Posterior cingulate gyrus (tissue), 11 donors: Measurements from ENCODE around the gene DNAJA1.
A peak's percentile ranks its signal among the peaks of the same experiment; 100 is the strongest.
"Not testable (repeated sequence)": the region's sequence is repeated elsewhere in the genome, so short reads cannot be mapped to it uniquely, and the experiment has no call there.

Source experiments
- DNase-seq, 10 donors: peaks; one replicate each; pipeline versions ENCODE4 v3.0.0 to v3.0.0-alpha.2; 2020 to 2021; ENCODE audit warnings: mixed read lengths in 3 of 10
- intact Hi-C: fragments of 100-400 bp; cut with DNase I; formaldehyde crosslinking; loops from one replicate; pipeline ENCODE4 v1.15.1; 2023

DNAJA1 gene

GRCh38 chr9:33068991-33069390 is 43.9 kb downstream of the DNAJA1 start:
- intact Hi-C loops = no loop called here
- DNase-seq = no peak

GRCh38 chr9:33076046-33077004 is 51.3 kb downstream of the DNAJA1 start, which contains the start of gene SMU1:
SMU1 (minus strand) TSS chr9:33076674; CDS start chr9:33076608, 66 bp downstream.
- peak; percentile 93 to 100 (median 98) for DNase-seq
- intact Hi-C loops = loop anchor here (10.0 kb wide), 1 partner anchor 52 kb away; the partner anchor contains the start of gene DNAJA1

GRCh38 chr9:33080534-33080933 is 55.5 kb downstream of the DNAJA1 start:
- intact Hi-C loops = loop anchor here (5.0 kb wide), 1 partner anchor 87 kb away; the partner anchor contains the start of gene B4GALT1
- DNase-seq = no peak

GRCh38 chr9:33081128-33081851 is 56.2 kb downstream of the DNAJA1 start:
- intact Hi-C loops = loop anchor here (5.0 kb wide), 1 partner anchor 86 kb away; the partner anchor contains the start of gene B4GALT1
- peak in 5 of 10 donors; percentile 21 to 82 (median 33) for DNase-seq

GRCh38 chr9:33082128-33082527 is 57.1 kb downstream of the DNAJA1 start:
- intact Hi-C loops = loop anchor here (5.0 kb wide), 1 partner anchor 85 kb away; the partner anchor contains the start of gene B4GALT1
- DNase-seq = no peak

GRCh38 chr9:33082538-33083326 is 57.7 kb downstream of the DNAJA1 start:
- intact Hi-C loops = loop anchor here (5.0 kb wide), 1 partner anchor 85 kb away; the partner anchor contains the start of gene B4GALT1
- no peak for DNase-seq

GRCh38 chr9:33085672-33086071 is 60.6 kb downstream of the DNAJA1 start:
- intact Hi-C loops = not testable (repeated sequence)

More at GRCh38 chr9:33085672-33086071, 60.6 kb downstream of the DNAJA1 start:
- not testable (repeated sequence) for DNase-seq
